ENCODE data around the gene APRT. TPM values are rescaled to one million over a fixed set of nuclear protein-coding genes. Genes with fewer than 3 reads are reported as not detected.

The APRT gene
- total RNA-seq, 4 donors from 2014 or later = 186 to 314 (median 250) TPM

- Histone ChIP-seq H3K36me3 (peaks cover 0 to 51% (median under 1%) of the 10 kb centered on the region in 3 donors), H3K9me3 (no peaks in the 10 kb centered on the region), H3K4me3 (no peak overlapping the region), H3K4me1 (peaks cover 16 to 50% (median 21%) of the 10 kb centered on the region in 3 donors), H3K27me3 (no peaks in the 10 kb centered on the region), H3K27ac (no peak overlapping the region)
- DNase-seq = no peak
- 53 to 67% methylated on average over 11 to 15 of the region's 20 CpGs for WGBS, 2 donors
- intact Hi-C loops (cut with DNase I) = loop anchor here (5.0 kb wide), 1 partner anchor 42 kb away; the partner anchor contains the start of gene APRT
- TF ChIP-seq POLR2A (IDR thresholded peaks at IDR 0.05) (no peak), CTCF (IDR thresholded peaks at IDR 0.05) (no peak)
These were observed 42.8 kb upstream of the APRT start for GRCh38 chr16:88854306-88855111.

GRCh38 chr16:88853325-88853941 lies 41.7 kb upstream of the APRT start:
- TF ChIP-seq POLR2A (IDR thresholded peaks at IDR 0.05) (no peak), CTCF (IDR thresholded peaks at IDR 0.05) (no peak)
- Histone ChIP-seq H3K27me3 (no peaks in the 10 kb centered on the region), H3K36me3 (peaks cover 0 to 48% (median 0%) of the 10 kb centered on the region in 3 donors), H3K27ac (no peak overlapping the region), H3K4me3 (no peak overlapping the region), H3K9me3 (no peaks in the 10 kb centered on the region), H3K4me1 (peaks cover 15 to 44% (median 21%) of the 10 kb centered on the region in 3 donors)
- WGBS, 2 donors = 64 to 74% methylated on average over 4 to 5 of the region's 17 CpGs
- intact Hi-C loops (cut with DNase I) = no loop called here
- DNase-seq = no peak

GRCh38 chr16:88851616-88852015 lies 39.9 kb upstream of the APRT start:
- no peak overlapping the region for H3K4me3 ChIP-seq
- intact Hi-C loops (cut with DNase I) = no loop called here
- H3K27ac ChIP-seq = no peak overlapping the region
- H3K27me3 ChIP-seq = no peaks in the 10 kb centered on the region
- peaks cover 7 to 32% (median 12%) of the 10 kb centered on the region in 3 donors for H3K4me1 ChIP-seq
- WGBS, 2 donors = 90% methylated on average over 19 of the region's 19 CpGs; no CpG with 5 or more reads in 1 of the 2 donors
- no peak for TF ChIP-seq CTCF (IDR thresholded peaks at IDR 0.05)
- TF ChIP-seq POLR2A (IDR thresholded peaks at IDR 0.05) = no peak
- no peaks in the 10 kb centered on the region for H3K9me3 ChIP-seq
- peaks cover 0 to 61% (median 0%) of the 10 kb centered on the region in 3 donors for H3K36me3 ChIP-seq
- no peak for DNase-seq

GRCh38 chr16:88850531-88851199 lies 38.9 kb upstream of the APRT start:
- Histone ChIP-seq H3K27ac (no peak overlapping the region), H3K4me3 (no peak overlapping the region), H3K36me3 (peaks cover 0 to 61% (median 0%) of the 10 kb centered on the region in 3 donors), H3K9me3 (no peaks in the 10 kb centered on the region), H3K4me1 (peaks cover 2 to 24% (median 5%) of the 10 kb centered on the region in 3 donors), H3K27me3 (no peaks in the 10 kb centered on the region)
- DNase-seq = no peak
- WGBS, 2 donors = 93 to 94% methylated on average over 15 to 19 of the region's 33 CpGs
- TF ChIP-seq POLR2A (IDR thresholded peaks at IDR 0.05) = no peak
- no peak for TF ChIP-seq CTCF (IDR thresholded peaks at IDR 0.05)
- intact Hi-C loops (cut with DNase I) = no loop called here
